T-cell (primary cell): Measurements from ENCODE around the gene CRTAC1. TPM values are rescaled to one million over a fixed set of nuclear protein-coding genes. Genes with fewer than 3 reads are reported as not detected.

ENCODE experiments used
- ATAC-seq, 4 experiments: fragments of 200-7000 bp in 3 of 4; fragments of 150-1000 bp in 1 of 4; cut with Tn5 transposase; replicated peaks in 1 of 4; 1 replicate in 3 of 4; 2 replicates in 1 of 4; pipeline ENCODE4 v1.10.0; 2021; ENCODE audit warnings: moderate library complexity in 3 of 4, mild to moderate bottlenecking in 2 of 4, moderate number of reproducible peaks in 1 of 4
- CTCF ChIA-PET, 2 donors: fragments of 300-600 bp; sonication (Branson Sonifier 250); formaldehyde crosslinking; loops; one replicate each; lab custom pipeline; 2022; ENCODE audit warnings: antibody characterized with exemption in 2 of 2; lab: Charles Lee
- POLR2A ChIA-PET, 2 donors: fragments of 300-600 bp; sonication (Branson Sonifier 250); formaldehyde crosslinking; loops; one replicate each; lab custom pipeline; 2022; ENCODE audit warnings: antibody characterized with exemption in 2 of 2; lab: Charles Lee
- DNase-seq, 35 experiments: peaks; one replicate each; pipeline versions ENCODE4 v3.0.0 to v3.0.0-alpha.2; 2013 to 2023
- H3K27ac ChIP-seq: one replicate; pipeline ENCODE4 v1.5.1; 2013; ENCODE audit warnings: low read length
- H3K27me3 ChIP-seq, 2 experiments: replicated peaks in 1 of 2; 1 replicate in 1 of 2; 2 replicates in 1 of 2; pipeline versions ENCODE4 v1.6.1 to v1.7.0; 2013; ENCODE audit warnings: low read length in 1 of 2, mixed read lengths in 1 of 2; ENCODE audit not compliant: control insufficient read depth in 2 of 2, insufficient read depth in 2 of 2; ENCODE audit errors: extremely low read depth in 1 of 2
- H3K36me3 ChIP-seq, 2 donors: 1 replicate in 1 of 2; 2 replicates in 1 of 2; pipeline versions ENCODE4 v1.6.1 to v1.7.0; 2013; ENCODE audit warnings: low read length in 1 of 2; ENCODE audit not compliant: control insufficient read depth in 2 of 2, insufficient read depth in 1 of 2; ENCODE audit errors: extremely low read depth in 1 of 2
- H3K4me1 ChIP-seq, 2 experiments: 1 replicate in 1 of 2; 2 replicates in 1 of 2; pipeline versions ENCODE4 v1.6.1 to v1.7.0; 2013; ENCODE audit warnings: low read length in 2 of 2, mixed read lengths in 1 of 2; ENCODE audit not compliant: insufficient read depth in 2 of 2, control insufficient read depth in 1 of 2; ENCODE audit errors: extremely low read depth in 1 of 2
- H3K4me3 ChIP-seq, 2 donors: 1 replicate in 1 of 2; 2 replicates in 1 of 2; pipeline versions ENCODE4 v1.5.1 to v1.7.0; 2013; ENCODE audit warnings: mild to moderate bottlenecking in 2 of 2, low read length in 1 of 2, moderate library complexity in 1 of 2; ENCODE audit not compliant: control insufficient read depth in 1 of 2; ENCODE audit errors: extremely low read depth in 1 of 2
- H3K9me3 ChIP-seq: 2 replicates; pipeline ENCODE4 v1.7.0; 2013
- H3K27ac Mint-ChIP-seq, 2 donors: one replicate each; pipeline ENCODE4 v1.8.0; 2020 to 2021; ENCODE audit warnings: mild to moderate bottlenecking in 2 of 2, mixed read lengths in 2 of 2
- H3K27me3 Mint-ChIP-seq, 2 donors: one replicate each; pipeline ENCODE4 v1.8.0; 2021 to 2022; ENCODE audit warnings: mixed read lengths in 2 of 2
- H3K36me3 Mint-ChIP-seq: one replicate; pipeline ENCODE4 v1.8.0; 2021; ENCODE audit warnings: mixed read lengths
- H3K4me1 Mint-ChIP-seq, 3 donors: one replicate each; pipeline ENCODE4 v1.8.0; 2020 to 2022; ENCODE audit warnings: mixed read lengths in 3 of 3, mild to moderate bottlenecking in 1 of 3
- H3K4me3 Mint-ChIP-seq, 3 donors: one replicate each; pipeline ENCODE4 v1.8.0; 2020 to 2022; ENCODE audit warnings: mild to moderate bottlenecking in 3 of 3, mixed read lengths in 3 of 3, moderate library complexity in 3 of 3
- H3K9me3 Mint-ChIP-seq, 3 donors: one replicate each; pipeline ENCODE4 v1.8.0; 2020 to 2022; ENCODE audit warnings: mixed read lengths in 3 of 3
- WGBS: methylation state at CpG from one replicate; pipeline ENCODE4 v1.1.5; 2013; ENCODE audit warnings: missing lambda C conversion rate; ENCODE audit not compliant: insufficient coverage; 5-methylcytosine and 5-hydroxymethylcytosine counted together
- total RNA-seq, 35 experiments: library from RNA in 6 of 35; stranded (reverse) in 6 of 35; fragments of 120-200 nt in 1 of 35; gene quantifications; one replicate each; pipeline versions ENCODE4 v1.2.1 to v1.2.4 and lab custom pipeline; 2013 to 2026

CRTAC1 gene
- total RNA-seq, 5 donors from 2014 or later (not counting 1 experiment from before 2014, with no cell fraction given) = 0.20 to 0.22 TPM; not detected in 3

GRCh38 chr10:97868134-97868685, 162.2 kb downstream of the CRTAC1 start:
- H3K27ac Mint-ChIP-seq = peak overlapping the region; percentile 1 to 86
- DNase-seq (no peak), ATAC-seq (no peak)
- Histone ChIP-seq H3K4me3 (no peak overlapping the region), H3K9me3 (no peaks in the 10 kb centered on the region), H3K4me1 (peaks cover 10 to 20% of the 10 kb centered on the region in 2 experiments), H3K36me3 (no peaks in the 10 kb centered on the region), H3K27me3 (peaks cover 0 to under 1% of the 10 kb centered on the region in 2 experiments), H3K27ac (no peak overlapping the region)
- peaks cover 8 to 16% (median 13%) of the 10 kb centered on the region in 3 donors for H3K4me1 Mint-ChIP-seq
- no peaks in the 10 kb centered on the region for H3K9me3 Mint-ChIP-seq
- no peaks in the 10 kb centered on the region for H3K27me3 Mint-ChIP-seq
- peaks cover 19% of the 10 kb centered on the region for H3K36me3 Mint-ChIP-seq
- WGBS = 95% methylated on average over 4 of the region's 4 CpGs
- ChIA-PET POLR2A (interaction anchor here in 1 of 2 donors (0.6 kb wide), 1 partner anchor 465 kb away, joined by 4 read pairs; no protein-coding TSS in a partner anchor), CTCF (interaction anchor here (0.6 to 3.8 kb wide), 10 partner anchors 18 to 1034 kb away, joined by 3 to 36 read pairs (median 6); partner anchors contain the start of gene GOLGA7B (in 1 of the 2))
- H3K4me3 Mint-ChIP-seq = no peak overlapping the region

GRCh38 chr10:97867220-97867800, 163.1 kb downstream of the CRTAC1 start:
- no peak overlapping the region for H3K4me3 Mint-ChIP-seq
- Histone ChIP-seq H3K27me3 (no peaks in the 10 kb centered on the region), H3K27ac (no peak overlapping the region), H3K4me1 (peaks cover 10 to 20% of the 10 kb centered on the region in 2 experiments), H3K9me3 (no peaks in the 10 kb centered on the region), H3K4me3 (no peak overlapping the region), H3K36me3 (no peaks in the 10 kb centered on the region)
- WGBS = 87% methylated on average over 8 of the region's 10 CpGs
- H3K36me3 Mint-ChIP-seq = peaks cover 19% of the 10 kb centered on the region
- ATAC-seq (no peak), DNase-seq (no peak)
- no peaks in the 10 kb centered on the region for H3K9me3 Mint-ChIP-seq
- peak overlapping the region; percentile 1 to 63 for H3K27ac Mint-ChIP-seq
- peaks cover 8 to 16% (median 13%) of the 10 kb centered on the region in 3 donors for H3K4me1 Mint-ChIP-seq
- ChIA-PET CTCF (interaction anchor here (0.7 to 3.8 kb wide), 5 partner anchors 24 to 184 kb away, joined by 3 to 36 read pairs (median 11); no protein-coding TSS in a partner anchor), POLR2A (interaction anchor here in 1 of 2 donors (0.6 kb wide), 1 partner anchor 464 kb away, joined by 4 read pairs; no protein-coding TSS in a partner anchor)
- H3K27me3 Mint-ChIP-seq = no peaks in the 10 kb centered on the region

- no peaks in the 10 kb centered on the region for H3K9me3 Mint-ChIP-seq
- no peak overlapping the region for H3K4me3 Mint-ChIP-seq
- Histone ChIP-seq H3K36me3 (no peaks in the 10 kb centered on the region), H3K27me3 (no peaks in the 10 kb centered on the region), H3K4me1 (peaks cover 10 to 20% of the 10 kb centered on the region in 2 experiments), H3K9me3 (no peaks in the 10 kb centered on the region), H3K27ac (no peak overlapping the region), H3K4me3 (no peak overlapping the region)
- no peaks in the 10 kb centered on the region for H3K27me3 Mint-ChIP-seq
- H3K4me1 Mint-ChIP-seq = peaks cover 8 to 16% (median 13%) of the 10 kb centered on the region in 3 donors
- no peak overlapping the region for H3K27ac Mint-ChIP-seq
- ChIA-PET CTCF (no interaction called here), POLR2A (no interaction called here)
- ATAC-seq = no peak
- no peak for DNase-seq
- H3K36me3 Mint-ChIP-seq = peaks cover 19% of the 10 kb centered on the region
- WGBS = 98% methylated on average over 6 of the region's 10 CpGs
Measured at GRCh38 chr10:97866524-97867219, 163.7 kb downstream of the CRTAC1 start.

- POLR2A ChIA-PET = interaction anchor here in 1 of 2 donors (0.5 kb wide), 1 partner anchor 11 kb away, joined by 3 read pairs; no protein-coding TSS in a partner anchor
- H3K9me3 ChIP-seq = no peaks in the 10 kb centered on the region
- H3K36me3 ChIP-seq = no peaks in the 10 kb centered on the region
- H3K27me3 Mint-ChIP-seq = no peaks in the 10 kb centered on the region
- H3K4me1 Mint-ChIP-seq = peaks cover 8 to 17% (median 13%) of the 10 kb centered on the region in 3 donors
- ATAC-seq (no peak), DNase-seq (no peak)
- H3K27ac Mint-ChIP-seq = peak overlapping the region in 1 of 2 donors; percentile 43
- H3K36me3 Mint-ChIP-seq = peaks cover 19% of the 10 kb centered on the region
- whole genome bisulfite sequencing = 90% methylated on average over 10 of the region's 18 CpGs
- no peak overlapping the region for H3K27ac ChIP-seq
- no peaks in the 10 kb centered on the region for H3K9me3 Mint-ChIP-seq
- H3K4me1 ChIP-seq = peaks cover 10 to 20% of the 10 kb centered on the region in 2 experiments
- H3K4me3 ChIP-seq = no peak overlapping the region
- CTCF ChIA-PET = no interaction called here
- H3K27me3 ChIP-seq = no peaks in the 10 kb centered on the region
- H3K4me3 Mint-ChIP-seq = no peak overlapping the region
Measured at GRCh38 chr10:97865488-97865887, 164.9 kb downstream of the CRTAC1 start.

GRCh38 chr10:97863808-97864207, 166.6 kb downstream of the CRTAC1 start:
- no peaks in the 10 kb centered on the region for H3K27me3 Mint-ChIP-seq
- H3K27ac Mint-ChIP-seq = peak overlapping the region in 1 of 2 donors; percentile 63
- POLR2A ChIA-PET = no interaction called here

GRCh38 chr10:97861924-97862323, 168.5 kb downstream of the CRTAC1 start:
- DNase-seq (no peak), ATAC-seq (no peak)
- peaks cover 9 to 18% (median 13%) of the 10 kb centered on the region in 3 donors for H3K4me1 Mint-ChIP-seq
- no peaks in the 10 kb centered on the region for H3K27me3 Mint-ChIP-seq
- H3K4me3 ChIP-seq = no peak overlapping the region
- peaks cover 0 to 6% of the 10 kb centered on the region in 2 experiments for H3K4me1 ChIP-seq
- no peaks in the 10 kb centered on the region for H3K9me3 Mint-ChIP-seq
- H3K27ac ChIP-seq = no peak overlapping the region
- H3K27ac Mint-ChIP-seq = peak overlapping the region in 1 of 2 donors; percentile 3
- WGBS = no CpG with 5 or more reads among the region's 1 CpG
- CTCF ChIA-PET = interaction anchor here in 1 of 2 donors (0.7 kb wide), 1 partner anchor 9 kb away, joined by 3 read pairs; no protein-coding TSS in a partner anchor
- H3K36me3 Mint-ChIP-seq = peaks cover 24% of the 10 kb centered on the region
- no peaks in the 10 kb centered on the region for H3K36me3 ChIP-seq
- POLR2A ChIA-PET = no interaction called here
- no peaks in the 10 kb centered on the region for H3K9me3 ChIP-seq
- H3K27me3 ChIP-seq = no peaks in the 10 kb centered on the region
- no peak overlapping the region for H3K4me3 Mint-ChIP-seq

More at GRCh38 chr10:97863808-97864207, 166.6 kb downstream of the CRTAC1 start:
- peaks cover under 1 to 5% of the 10 kb centered on the region in 2 experiments for H3K4me1 ChIP-seq
- no peak overlapping the region for H3K27ac ChIP-seq
- WGBS = 94% methylated on average over 9 of the region's 11 CpGs
- CTCF ChIA-PET = interaction anchor here in 1 of 2 donors (1.0 kb wide), 1 partner anchor 13 kb away, joined by 4 read pairs; no protein-coding TSS in a partner anchor
- Mint-ChIP-seq H3K36me3 (peaks cover 24% of the 10 kb centered on the region), H3K4me3 (no peak overlapping the region), H3K9me3 (no peaks in the 10 kb centered on the region), H3K4me1 (peaks cover 0 to 7% (median 2%) of the 10 kb centered on the region in 3 donors)
- H3K4me3 ChIP-seq = no peak overlapping the region
- no peak for ATAC-seq
- DNase-seq = no peak
- H3K36me3 ChIP-seq = no peaks in the 10 kb centered on the region
- H3K27me3 ChIP-seq = no peaks in the 10 kb centered on the region
- no peaks in the 10 kb centered on the region for H3K9me3 ChIP-seq
